A673 (cell line): ENCODE data around the gene POU6F1. TPM values are rescaled to one million over a fixed set of nuclear protein-coding genes. Genes with fewer than 3 reads are reported as not detected.

ENCODE experiments used
- BruUV-seq: library from RNA; stranded (reverse); fragments of 400-500 nt; replicated peaks from 2 replicates; lab custom pipeline; 2021; lab: Mats Ljungman, UMichigan
- CTCF ChIA-PET: fragments of 300-600 bp; sonication (Branson Sonifier 250); formaldehyde crosslinking; loops from one replicate; lab custom pipeline; 2022; ENCODE audit warnings: antibody characterized with exemption; lab: Charles Lee
- POLR2A ChIA-PET: fragments of 300-600 bp; sonication (Branson Sonifier 250); formaldehyde crosslinking; loops from one replicate; lab custom pipeline; 2022; ENCODE audit warnings: antibody characterized with exemption; ENCODE audit not compliant: low non-redundant PET; lab: Charles Lee
- DNase-seq: peaks from one replicate; pipeline ENCODE4 v3.0.0-alpha.2; 2015; ENCODE audit warnings: low spot score
- H3K27ac ChIP-seq: fragments of 200-600 bp; sonication (generic); 2 replicates; pipeline ENCODE4 v1.5.1; 2016; ENCODE audit warnings: mixed run types, low read depth, mild to moderate bottlenecking, mixed read lengths, antibody characterized with exemption, low read length; ENCODE audit not compliant: poor library complexity, severe bottlenecking
- H3K27me3 ChIP-seq: fragments of 200-600 bp; sonication (generic); replicated peaks from 2 replicates; pipeline ENCODE4 v1.6.1; 2017; ENCODE audit warnings: mixed run types, low read depth, mild to moderate bottlenecking, mixed read lengths, antibody characterized with exemption, low read length; ENCODE audit not compliant: insufficient read depth, poor library complexity
- H3K36me3 ChIP-seq: fragments of 200-600 bp; sonication (generic); 2 replicates; pipeline ENCODE4 v1.6.1; 2016; ENCODE audit warnings: mixed run types, mild to moderate bottlenecking, mixed read lengths, antibody characterized with exemption, low read length; ENCODE audit not compliant: insufficient read depth, poor library complexity, severe bottlenecking
- H3K4me1 ChIP-seq: fragments of 200-600 bp; sonication (generic); 2 replicates; pipeline ENCODE4 v1.6.1; 2017; ENCODE audit warnings: mixed run types, mild to moderate bottlenecking, mixed read lengths, antibody characterized with exemption, low read length; ENCODE audit not compliant: insufficient read depth, poor library complexity, severe bottlenecking
- H3K4me3 ChIP-seq: fragments of 200-600 bp; sonication (generic); 2 replicates; pipeline ENCODE4 v1.5.1; 2016; ENCODE audit warnings: low read depth, mixed run types, mild to moderate bottlenecking, mixed read lengths, low read length; ENCODE audit not compliant: poor library complexity, severe bottlenecking
- H3K9me3 ChIP-seq: fragments of 200-600 bp; sonication (generic); 2 replicates; pipeline ENCODE4 v1.6.1; 2016; ENCODE audit warnings: mixed run types, low read depth, mild to moderate bottlenecking, mixed read lengths, antibody characterized with exemption, low read length; ENCODE audit not compliant: poor library complexity, severe bottlenecking
- EZH2 ChIP-seq: fragments of 200-600 bp; sonication (generic); IDR thresholded peaks from 2 replicates; pipeline ENCODE4 v1.6.1; 2017; ENCODE audit warnings: borderline replicate concordance, low read depth, mild to moderate bottlenecking, mixed read lengths, antibody characterized with exemption, low read length; ENCODE audit not compliant: poor library complexity, severe bottlenecking
- intact Hi-C: fragments of 100-400 bp; cut with micrococcal nuclease; formaldehyde crosslinking; loops from one replicate; pipeline ENCODE4 v1.10.0; 2022; ENCODE audit not compliant: unreplicated experiment
- total RNA-seq: library from RNA; stranded (reverse); gene quantifications from 2 replicates; pipeline ENCODE4 v1.2.3, GENCODE V29; 2021
- TF ChIP-seq, protein P1 (sequence below): fragments of 300-800, 200-600 bp; sonication (generic); conservative IDR thresholded peaks from 2 replicates; pipeline ENCODE4 v1.5.1; 2017; ENCODE audit warnings: low read depth, mild to moderate bottlenecking, antibody characterized with exemption, low read length, moderate library complexity, mixed read lengths

Gene POU6F1
- total RNA-seq, 1 experiment from 2014 or later, result 13.6 TPM

DNA sequence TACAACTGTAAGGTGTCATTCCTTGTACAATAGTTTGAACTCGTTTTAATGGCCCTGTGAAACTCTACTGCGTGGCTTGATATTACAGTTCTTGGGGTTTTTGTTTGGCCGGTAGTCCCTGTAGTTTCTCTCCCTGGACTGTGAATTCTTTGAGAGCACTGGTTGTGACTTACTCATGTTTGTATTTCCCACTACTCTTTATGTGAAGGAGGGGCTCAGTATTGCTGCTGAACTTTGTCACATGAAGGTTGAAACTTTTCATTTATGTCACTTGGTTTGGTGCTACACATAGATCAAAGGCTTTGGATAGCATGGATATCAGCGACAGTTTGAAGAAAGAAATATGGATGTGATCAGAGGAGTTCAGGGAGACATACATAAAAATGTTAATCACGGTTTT is 1.5 kb upstream of the POU6F1 start:
- ChIA-PET POLR2A (no interaction called here), CTCF (no interaction called here)
- no peaks in the 10 kb centered on the region for H3K27me3 ChIP-seq
- DNase-seq, result no peak
- no TSS peak for BruUV-seq
- H3K9me3 ChIP-seq, result no peaks in the 10 kb centered on the region
- intact Hi-C loops, result no loop called here
- peaks cover 7% of the 10 kb centered on the region for H3K4me1 ChIP-seq
- peak overlapping the region; percentile 97 for H3K27ac ChIP-seq
- H3K36me3 ChIP-seq, result no peaks in the 10 kb centered on the region
- H3K4me3 ChIP-seq, result peak overlapping the region; percentile 86
- TF ChIP-seq, protein P1, sequence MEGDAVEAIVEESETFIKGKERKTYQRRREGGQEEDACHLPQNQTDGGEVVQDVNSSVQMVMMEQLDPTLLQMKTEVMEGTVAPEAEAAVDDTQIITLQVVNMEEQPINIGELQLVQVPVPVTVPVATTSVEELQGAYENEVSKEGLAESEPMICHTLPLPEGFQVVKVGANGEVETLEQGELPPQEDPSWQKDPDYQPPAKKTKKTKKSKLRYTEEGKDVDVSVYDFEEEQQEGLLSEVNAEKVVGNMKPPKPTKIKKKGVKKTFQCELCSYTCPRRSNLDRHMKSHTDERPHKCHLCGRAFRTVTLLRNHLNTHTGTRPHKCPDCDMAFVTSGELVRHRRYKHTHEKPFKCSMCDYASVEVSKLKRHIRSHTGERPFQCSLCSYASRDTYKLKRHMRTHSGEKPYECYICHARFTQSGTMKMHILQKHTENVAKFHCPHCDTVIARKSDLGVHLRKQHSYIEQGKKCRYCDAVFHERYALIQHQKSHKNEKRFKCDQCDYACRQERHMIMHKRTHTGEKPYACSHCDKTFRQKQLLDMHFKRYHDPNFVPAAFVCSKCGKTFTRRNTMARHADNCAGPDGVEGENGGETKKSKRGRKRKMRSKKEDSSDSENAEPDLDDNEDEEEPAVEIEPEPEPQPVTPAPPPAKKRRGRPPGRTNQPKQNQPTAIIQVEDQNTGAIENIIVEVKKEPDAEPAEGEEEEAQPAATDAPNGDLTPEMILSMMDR, result no peak
- TF ChIP-seq EZH2, result no peak

DNA sequence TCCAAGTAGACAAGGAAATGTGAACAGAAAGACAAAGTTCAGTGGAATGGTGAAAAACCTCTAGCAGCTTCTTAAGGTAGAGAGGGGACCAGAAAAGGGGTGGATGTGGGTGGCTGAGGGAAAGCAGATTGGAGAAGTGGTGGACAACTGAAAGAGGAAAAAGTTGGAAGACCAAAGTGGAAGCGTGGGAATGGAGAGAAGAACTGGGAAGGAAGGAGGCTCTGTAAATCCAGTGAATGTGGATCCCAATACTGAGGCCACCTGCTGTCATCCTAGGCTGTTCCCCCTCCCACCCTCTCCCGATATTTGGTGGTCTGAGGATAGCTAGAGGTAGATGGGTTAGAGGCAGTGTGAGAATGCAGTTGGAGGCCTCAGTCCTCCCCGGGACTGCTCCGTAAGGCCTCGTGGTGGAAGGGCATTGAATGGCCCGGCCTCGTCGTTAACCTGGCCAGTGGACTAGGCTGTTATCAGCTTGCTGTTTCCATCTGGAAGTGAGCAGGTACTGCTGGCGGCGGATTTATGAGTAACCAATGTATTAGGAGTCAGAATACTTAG is 822 bp upstream of the POU6F1 start:
- intact Hi-C loops, result no loop called here
- peaks cover 7% of the 10 kb centered on the region for H3K4me1 ChIP-seq
- ChIA-PET POLR2A (no interaction called here), CTCF (interaction anchor here (0.8 kb wide), 1 partner anchor 1107 kb away, joined by 3 read pairs; the partner anchor contains the start of gene COX14)
- DNase-seq, result no peak
- H3K9me3 ChIP-seq, result no peaks in the 10 kb centered on the region
- peak overlapping the region; percentile 97 for H3K27ac ChIP-seq
- TF ChIP-seq, protein P1, result no peak
- no peak for TF ChIP-seq EZH2
- BruUV-seq, result TSS peak; percentile 72
- peak overlapping the region; percentile 86 for H3K4me3 ChIP-seq
- H3K27me3 ChIP-seq, result no peaks in the 10 kb centered on the region
- no peaks in the 10 kb centered on the region for H3K36me3 ChIP-seq

DNA sequence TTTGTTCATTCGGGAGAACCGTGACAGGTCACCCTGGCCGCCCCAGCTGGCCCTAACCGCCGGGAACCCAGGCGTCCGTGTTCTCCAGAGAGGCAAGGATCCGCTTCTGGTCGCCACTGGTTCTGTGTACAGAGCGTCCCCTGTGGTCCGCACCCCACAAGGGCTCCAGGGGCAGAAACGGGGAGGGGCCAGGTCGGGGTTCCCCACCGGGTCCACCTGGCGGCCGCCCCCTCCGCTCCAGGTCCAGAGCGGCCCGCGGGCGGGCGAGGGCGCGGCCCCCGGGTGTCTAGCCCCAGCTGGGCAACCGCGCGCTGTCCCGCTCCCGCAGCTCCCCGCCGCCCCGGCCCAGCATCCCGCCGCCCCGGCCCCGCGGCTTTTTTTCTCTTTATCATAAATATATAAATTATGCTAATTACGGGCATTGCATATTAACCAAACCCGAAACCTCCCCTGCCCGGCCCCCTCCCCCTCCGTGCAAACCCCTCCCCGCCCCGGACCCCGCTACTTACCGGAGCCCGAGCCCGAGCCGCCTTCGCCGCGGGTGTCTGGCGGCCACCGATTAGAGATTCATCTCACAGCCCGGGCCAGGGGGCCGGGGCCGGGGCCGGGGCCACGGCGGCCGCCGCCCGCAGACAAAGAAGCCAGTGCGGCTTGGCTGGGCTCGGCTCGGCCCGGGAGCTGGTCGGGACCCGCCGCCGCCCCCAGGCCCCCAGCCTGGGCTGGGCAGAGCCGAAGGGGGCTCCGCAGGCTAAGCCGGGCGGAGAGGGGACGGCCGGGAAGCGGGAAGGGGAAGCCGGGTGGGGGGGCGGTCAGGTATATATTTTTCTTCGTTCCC is 512 bp downstream of the POU6F1 start:
- TF ChIP-seq, protein P1, result 0 out of 2 replicates have a peak, but pooled peaks have one; percentile 27
- no peak for TF ChIP-seq EZH2
- CTCF ChIA-PET, result interaction anchor here (0.6 to 0.7 kb wide), 7 partner anchors 21 to 923 kb away, joined by 3 to 9 read pairs (median 8); no protein-coding TSS in a partner anchor
- Histone ChIP-seq H3K27me3 (no peaks in the 10 kb centered on the region), H3K9me3 (no peaks in the 10 kb centered on the region), H3K4me3 (peak overlapping the region; percentile 86), H3K36me3 (no peaks in the 10 kb centered on the region), H3K4me1 (peaks cover 7% of the 10 kb centered on the region), H3K27ac (peak overlapping the region; percentile 97)
- no TSS peak for BruUV-seq
- POLR2A ChIA-PET, result interaction anchor here (0.6 to 0.7 kb wide), 5 partner anchors 11 to 145 kb away, joined by 4 to 17 read pairs (median 8); no protein-coding TSS in a partner anchor
- DNase-seq, result peak; percentile 33
- intact Hi-C loops, result no loop called here
